OCI-LY3 (cell line): ENCODE measurements around the gene ZFAND3.

Experiments used
- H2AFZ ChIP-seq: fragments of 200-600, 300-600 bp; shearing (Covaris generic); 2 replicates; pipeline ENCODE4 v1.6.0; 2014; ENCODE audit warnings: antibody characterized with exemption, low read depth, low read length
- H3K27ac ChIP-seq: fragments of 200-600, 300-600 bp; sonication (generic); 2 replicates; pipeline ENCODE4 v1.5.1; 2014; ENCODE audit warnings: mild to moderate bottlenecking, low read length, moderate library complexity, mixed read lengths
- H3K27me3 ChIP-seq: fragments of 200-600, 300-600 bp; sonication (generic); 2 replicates; pipeline ENCODE4 v1.6.1; 2014; ENCODE audit warnings: low read depth, low read length, mixed read lengths
- H3K36me3 ChIP-seq: fragments of 200-600, 300-600 bp; sonication (generic); replicated peaks from 2 replicates; pipeline ENCODE3; 2014; ENCODE audit warnings: low read depth, low read length, mixed read lengths
- H3K4me1 ChIP-seq: fragments of 300-600, 200-600 bp; sonication (generic); 2 replicates; pipeline ENCODE4 v1.6.1; 2014; ENCODE audit warnings: low read length, mixed read lengths
- H3K4me2 ChIP-seq: fragments of 200-600, 300-600 bp; sonication (generic); 2 replicates; pipeline ENCODE4 v1.6.1; 2014; ENCODE audit warnings: low read length, mixed read lengths
- H3K4me3 ChIP-seq: fragments of 300-600, 200-600 bp; sonication (generic); 2 replicates; pipeline ENCODE4 v1.5.1; 2014; ENCODE audit warnings: antibody characterized with exemption, mild to moderate bottlenecking, low read length, moderate library complexity
- H3K79me2 ChIP-seq: fragments of 300-600, 200-600 bp; shearing (Covaris generic); 2 replicates; pipeline ENCODE4 v1.6.1; 2014; ENCODE audit warnings: mild to moderate bottlenecking, low read length, mixed read lengths
- H3K9ac ChIP-seq: fragments of 300-600, 200-600 bp; shearing (Covaris generic); 2 replicates; pipeline ENCODE4 v1.6.0; 2014; ENCODE audit warnings: mild to moderate bottlenecking, low read length, moderate library complexity
- H3K9me3 ChIP-seq: fragments of 200-600, 300-600 bp; shearing (Covaris generic); 2 replicates; pipeline ENCODE4 v1.6.1; 2014; ENCODE audit warnings: low read length, mixed read lengths; ENCODE audit not compliant: insufficient read depth
- H4K20me1 ChIP-seq: fragments of 200-600, 300-600 bp; sonication (generic); 2 replicates; pipeline ENCODE4 v1.6.1; 2016; ENCODE audit warnings: low read length, mixed read lengths; ENCODE audit not compliant: insufficient read depth
- EZH2phosphoT487 ChIP-seq: fragments of 200-600 bp; shearing (Covaris generic); IDR thresholded peaks from 2 replicates; pipeline ENCODE4 v1.6.1; 2018; ENCODE audit warnings: antibody characterized with exemption, mixed run types, low read depth
- TF ChIP-seq, protein P1 (sequence below): fragments of 200-600, 300-600 bp; sonication (generic); IDR thresholded peaks from 2 replicates; pipeline ENCODE4 v1.5.1; 2014; ENCODE audit warnings: antibody characterized with exemption, low read length, low read depth

Gene ZFAND3

DNA sequence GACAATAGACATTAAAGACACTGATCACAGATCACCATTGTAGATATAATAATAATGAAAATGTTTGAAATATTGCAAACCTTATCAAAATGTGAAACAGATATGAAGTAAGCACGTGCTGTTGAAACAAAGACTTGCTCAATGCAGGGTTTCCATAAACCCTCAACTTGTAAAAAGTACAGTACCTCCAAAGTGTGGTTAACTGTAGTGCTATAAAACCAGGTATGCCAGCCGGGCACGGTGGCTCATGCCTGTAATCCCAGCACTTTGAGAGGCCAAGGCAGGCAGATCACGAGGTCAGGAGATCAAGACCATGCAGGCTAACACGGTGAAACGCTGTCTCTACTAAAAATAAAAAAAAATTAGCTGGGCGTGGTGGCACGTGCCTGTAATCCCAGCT is 96.6 kb downstream of the ZFAND3 start:
- no peaks in the 10 kb centered on the region for H3K4me1 ChIP-seq
- H3K4me3 ChIP-seq = no peak overlapping the region
- H3K27ac ChIP-seq = no peak overlapping the region
- H3K4me2 ChIP-seq = no peak overlapping the region
- H4K20me1 ChIP-seq = peaks cover 55% of the 10 kb centered on the region
- H3K27me3 ChIP-seq = no peaks in the 10 kb centered on the region
- no peak for TF ChIP-seq EZH2phosphoT487
- TF ChIP-seq, protein P1, sequence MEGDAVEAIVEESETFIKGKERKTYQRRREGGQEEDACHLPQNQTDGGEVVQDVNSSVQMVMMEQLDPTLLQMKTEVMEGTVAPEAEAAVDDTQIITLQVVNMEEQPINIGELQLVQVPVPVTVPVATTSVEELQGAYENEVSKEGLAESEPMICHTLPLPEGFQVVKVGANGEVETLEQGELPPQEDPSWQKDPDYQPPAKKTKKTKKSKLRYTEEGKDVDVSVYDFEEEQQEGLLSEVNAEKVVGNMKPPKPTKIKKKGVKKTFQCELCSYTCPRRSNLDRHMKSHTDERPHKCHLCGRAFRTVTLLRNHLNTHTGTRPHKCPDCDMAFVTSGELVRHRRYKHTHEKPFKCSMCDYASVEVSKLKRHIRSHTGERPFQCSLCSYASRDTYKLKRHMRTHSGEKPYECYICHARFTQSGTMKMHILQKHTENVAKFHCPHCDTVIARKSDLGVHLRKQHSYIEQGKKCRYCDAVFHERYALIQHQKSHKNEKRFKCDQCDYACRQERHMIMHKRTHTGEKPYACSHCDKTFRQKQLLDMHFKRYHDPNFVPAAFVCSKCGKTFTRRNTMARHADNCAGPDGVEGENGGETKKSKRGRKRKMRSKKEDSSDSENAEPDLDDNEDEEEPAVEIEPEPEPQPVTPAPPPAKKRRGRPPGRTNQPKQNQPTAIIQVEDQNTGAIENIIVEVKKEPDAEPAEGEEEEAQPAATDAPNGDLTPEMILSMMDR = no peak
- no peak overlapping the region for H3K9ac ChIP-seq
- H3K79me2 ChIP-seq = peaks cover 58% of the 10 kb centered on the region
- H3K9me3 ChIP-seq = no peaks in the 10 kb centered on the region
- no peak overlapping the region for H2AFZ ChIP-seq
- no peaks in the 10 kb centered on the region for H3K36me3 ChIP-seq

DNA sequence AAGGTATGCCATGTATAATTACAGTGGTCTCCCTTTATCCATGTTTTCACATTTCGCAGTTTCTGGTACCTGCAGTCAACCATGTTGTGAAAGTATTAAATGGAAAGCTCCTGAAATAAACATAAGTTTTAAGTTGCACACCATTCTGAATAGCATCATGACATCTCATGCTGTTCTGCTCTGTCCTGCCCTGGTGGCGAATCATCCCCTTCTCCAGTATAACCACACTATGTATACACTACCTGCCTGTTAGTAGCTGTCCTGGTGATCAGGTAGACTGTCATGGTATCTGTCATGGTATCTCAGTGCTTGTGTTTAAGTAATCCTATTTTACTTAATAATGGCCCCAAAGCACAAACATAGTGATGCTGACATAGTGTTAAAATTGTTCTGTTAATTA is 97.1 kb downstream of the ZFAND3 start:
- H3K27me3 ChIP-seq = no peaks in the 10 kb centered on the region
- H3K27ac ChIP-seq = no peak overlapping the region
- H3K79me2 ChIP-seq = peaks cover 56% of the 10 kb centered on the region
- no peak overlapping the region for H3K4me3 ChIP-seq
- no peak overlapping the region for H3K4me2 ChIP-seq
- no peaks in the 10 kb centered on the region for H3K4me1 ChIP-seq
- H3K9me3 ChIP-seq = no peaks in the 10 kb centered on the region
- no peak overlapping the region for H3K9ac ChIP-seq
- peaks cover 54% of the 10 kb centered on the region for H4K20me1 ChIP-seq
- H2AFZ ChIP-seq = no peak overlapping the region
- TF ChIP-seq EZH2phosphoT487 = no peak
- TF ChIP-seq, protein P1 = no peak
- no peaks in the 10 kb centered on the region for H3K36me3 ChIP-seq

DNA sequence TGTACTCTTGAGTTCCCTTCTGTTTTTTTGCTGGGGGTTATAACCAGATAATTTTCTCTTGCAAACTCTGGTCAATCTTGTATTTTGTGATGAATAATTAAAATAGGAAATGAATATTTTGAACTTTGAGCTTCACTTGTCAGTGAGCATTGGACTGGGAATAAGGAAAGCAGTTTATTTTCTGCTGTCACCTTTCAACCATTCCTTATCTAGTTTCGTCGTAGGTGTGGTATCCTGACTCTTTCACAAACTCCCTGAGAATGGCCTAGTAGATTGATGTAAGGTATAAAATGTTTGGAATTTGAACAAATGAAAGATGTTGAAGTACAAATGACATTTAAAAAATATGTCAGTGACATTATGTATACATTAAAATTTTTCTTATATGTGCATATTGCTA is 98.0 kb downstream of the ZFAND3 start:
- H3K79me2 ChIP-seq = peaks cover 52% of the 10 kb centered on the region
- TF ChIP-seq EZH2phosphoT487 = no peak
- TF ChIP-seq, protein P1 = no peak
- H3K27ac ChIP-seq = no peak overlapping the region

DNA sequence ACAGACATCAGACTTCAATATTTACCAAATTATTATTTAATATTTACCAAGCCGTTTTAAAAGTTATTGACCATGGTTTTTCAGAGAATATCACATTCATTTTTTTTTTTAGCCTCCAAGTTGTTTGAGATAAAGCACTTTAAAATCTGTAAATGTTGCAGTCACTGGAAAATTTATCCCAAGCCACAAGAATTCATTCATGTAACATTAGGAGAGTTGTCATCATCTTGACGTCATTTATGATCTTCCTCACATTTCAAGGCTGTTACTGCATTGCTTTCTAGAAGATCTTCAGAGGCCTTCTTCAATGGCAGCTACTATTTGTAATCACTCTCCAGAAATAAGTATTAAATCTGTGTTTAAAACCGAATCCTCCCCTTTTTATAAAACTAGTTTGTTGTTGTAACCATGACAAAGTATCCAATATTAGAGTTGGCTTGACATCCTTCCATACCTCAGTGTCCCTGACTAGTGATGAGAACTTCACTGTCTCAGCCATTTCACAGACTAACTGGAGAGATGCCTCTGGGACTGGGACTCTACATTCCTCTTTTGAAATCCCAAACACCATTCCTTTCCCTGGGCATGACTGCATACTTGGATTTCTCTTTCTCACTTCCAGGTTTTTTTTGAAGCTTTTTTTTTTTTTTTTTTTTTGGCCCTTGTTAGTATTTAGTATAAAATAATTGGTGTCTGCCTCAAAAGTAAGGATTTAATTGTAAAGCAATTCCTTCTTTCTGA is 100.1 kb downstream of the ZFAND3 start:
- H3K79me2 ChIP-seq = peaks cover 55% of the 10 kb centered on the region
- H4K20me1 ChIP-seq = peaks cover 54% of the 10 kb centered on the region
- H3K27me3 ChIP-seq = no peaks in the 10 kb centered on the region

More for the DNA sequence above, 98.0 kb downstream of the ZFAND3 start:
- Histone ChIP-seq H3K9ac (no peak overlapping the region), H2AFZ (no peak overlapping the region), H3K27me3 (no peaks in the 10 kb centered on the region), H3K4me3 (no peak overlapping the region), H4K20me1 (peaks cover 51% of the 10 kb centered on the region), H3K9me3 (no peaks in the 10 kb centered on the region), H3K4me2 (no peak overlapping the region), H3K4me1 (no peaks in the 10 kb centered on the region), H3K36me3 (no peaks in the 10 kb centered on the region)

More for the DNA sequence above, 100.1 kb downstream of the ZFAND3 start:
- Histone ChIP-seq H3K9me3 (no peaks in the 10 kb centered on the region), H3K27ac (no peak overlapping the region), H3K9ac (no peak overlapping the region), H2AFZ (no peak overlapping the region), H3K4me3 (no peak overlapping the region), H3K36me3 (no peaks in the 10 kb centered on the region), H3K4me1 (peaks cover 15% of the 10 kb centered on the region), H3K4me2 (no peak overlapping the region)
- TF ChIP-seq, protein P1 = no peak
- no peak for TF ChIP-seq EZH2phosphoT487
